ENCODE data around the gene TESK1.
A peak's percentile ranks its signal among the peaks of the same experiment; 100 is the strongest.
"Not testable (repeated sequence)": the region's sequence is repeated elsewhere in the genome, so short reads cannot be mapped to it uniquely, and the experiment has no call there.

Gene TESK1

GRCh38 chr9:35612843-35613242 is 7.8 kb downstream of the TESK1 start:
- DNase-seq (ENCODE audit: low read depth in 1 of 2, low spot score in 1 of 2), result no peak

DNA sequence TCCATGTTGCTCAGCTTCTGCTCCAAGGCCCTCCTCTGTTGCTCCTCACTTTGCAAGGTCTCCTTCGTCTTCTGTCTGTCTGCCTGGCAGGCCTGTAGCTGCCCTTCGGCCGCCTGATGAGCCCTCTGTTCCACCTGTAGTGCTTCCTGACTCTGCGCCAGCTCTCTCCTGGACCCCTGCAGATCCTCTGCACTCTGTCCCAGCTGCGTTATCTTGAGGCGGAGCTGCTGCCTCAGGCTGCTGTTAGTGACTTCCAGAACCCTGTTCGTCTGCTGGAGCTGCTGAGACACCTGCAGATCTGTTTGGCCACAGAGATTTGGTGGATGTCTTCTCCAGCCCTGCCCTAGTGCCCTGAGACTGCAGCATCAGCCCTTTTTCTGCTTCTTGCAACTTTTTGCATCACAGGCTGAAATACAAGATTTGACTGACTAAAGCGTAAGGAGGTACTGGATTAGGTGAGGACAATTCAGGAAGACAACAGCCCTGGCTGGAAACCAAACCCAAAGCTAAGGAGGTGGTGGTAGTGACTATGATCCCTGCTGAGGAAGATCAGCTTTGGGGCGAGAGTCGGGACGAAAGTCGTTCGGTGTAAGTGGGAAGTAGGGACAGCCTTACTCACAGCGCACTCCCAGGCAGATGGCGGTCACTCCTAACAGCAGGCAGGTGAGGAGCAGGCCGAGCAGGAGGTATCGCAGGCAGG is 11.1 kb downstream of the TESK1 start:
- no peak for DNase-seq (ENCODE audit: low read depth in 1 of 2, low spot score in 1 of 2)

DNA sequence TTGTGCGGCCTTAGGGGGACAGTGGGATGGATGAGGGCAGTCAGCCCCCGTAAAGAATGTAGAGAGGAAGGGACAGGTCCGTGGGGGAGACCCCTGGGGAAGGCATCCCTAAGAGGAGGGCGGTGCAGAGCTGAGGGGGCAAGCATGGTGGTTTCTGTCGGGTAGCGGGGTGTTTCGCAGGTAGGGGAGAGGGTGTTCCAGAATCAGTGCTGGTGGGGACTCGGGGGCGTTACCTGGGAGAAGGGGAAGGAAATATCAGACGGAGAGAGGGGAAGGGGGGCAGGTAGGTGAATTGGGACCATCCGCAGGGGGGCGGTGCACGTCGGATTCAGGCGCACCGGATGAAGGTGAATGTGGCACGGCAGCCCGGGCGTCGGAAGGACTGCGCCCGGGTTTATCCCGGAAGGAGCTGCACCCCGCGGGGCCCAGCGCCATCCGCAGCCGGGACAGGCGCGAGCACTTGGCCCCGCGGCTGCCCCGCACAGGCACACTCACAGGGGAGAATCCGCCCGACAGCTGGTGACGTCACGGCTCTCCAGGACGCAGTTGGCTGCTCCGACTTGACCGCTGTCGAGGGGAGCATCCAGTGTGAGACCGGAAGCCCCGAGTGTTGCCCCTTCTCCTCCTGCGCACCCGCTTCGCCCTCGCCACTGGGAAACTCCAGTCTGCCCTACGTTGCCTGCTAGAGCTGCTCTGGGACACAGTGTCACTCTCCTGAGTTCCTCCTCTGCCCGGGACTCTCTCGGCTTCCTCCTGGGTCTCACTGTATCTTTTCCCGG is 11.8 kb downstream of the TESK1 start:
- DNase-seq (ENCODE audit: low read depth in 1 of 2, low spot score in 1 of 2), result peak; percentile 45 to 52

DNA sequence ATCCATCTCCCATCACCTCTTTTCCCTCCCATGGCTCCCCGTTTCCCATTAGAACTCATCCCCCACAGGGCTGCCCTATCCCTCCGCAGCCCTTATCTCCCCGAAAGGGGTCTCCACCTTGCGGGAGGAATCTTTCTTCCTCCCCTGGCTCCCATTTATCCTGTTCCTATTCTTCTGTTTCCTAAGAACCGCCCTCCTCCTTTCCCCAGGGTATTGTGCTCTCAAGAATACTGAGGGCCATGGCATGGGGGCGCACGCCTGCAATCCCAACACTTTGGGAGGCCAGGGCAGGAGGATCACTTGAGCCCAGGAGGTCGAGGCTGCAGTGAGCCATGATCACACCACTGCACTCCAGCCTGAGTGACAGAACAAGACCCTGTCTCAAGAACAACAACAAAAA is 12.5 kb downstream of the TESK1 start:
- DNase-seq (ENCODE audit: low read depth in 1 of 2, low spot score in 1 of 2), result no peak

- DNase-seq (ENCODE audit: low read depth in 1 of 2, low spot score in 1 of 2), result no peak
Observed at GRCh38 chr9:35618325-35618727, 13.3 kb downstream of the TESK1 start, which contains the start of gene CD72. Gene CD72 (minus strand): TSS chr9:35618413. CDS start chr9:35618303, 110 bp downstream.

DNA sequence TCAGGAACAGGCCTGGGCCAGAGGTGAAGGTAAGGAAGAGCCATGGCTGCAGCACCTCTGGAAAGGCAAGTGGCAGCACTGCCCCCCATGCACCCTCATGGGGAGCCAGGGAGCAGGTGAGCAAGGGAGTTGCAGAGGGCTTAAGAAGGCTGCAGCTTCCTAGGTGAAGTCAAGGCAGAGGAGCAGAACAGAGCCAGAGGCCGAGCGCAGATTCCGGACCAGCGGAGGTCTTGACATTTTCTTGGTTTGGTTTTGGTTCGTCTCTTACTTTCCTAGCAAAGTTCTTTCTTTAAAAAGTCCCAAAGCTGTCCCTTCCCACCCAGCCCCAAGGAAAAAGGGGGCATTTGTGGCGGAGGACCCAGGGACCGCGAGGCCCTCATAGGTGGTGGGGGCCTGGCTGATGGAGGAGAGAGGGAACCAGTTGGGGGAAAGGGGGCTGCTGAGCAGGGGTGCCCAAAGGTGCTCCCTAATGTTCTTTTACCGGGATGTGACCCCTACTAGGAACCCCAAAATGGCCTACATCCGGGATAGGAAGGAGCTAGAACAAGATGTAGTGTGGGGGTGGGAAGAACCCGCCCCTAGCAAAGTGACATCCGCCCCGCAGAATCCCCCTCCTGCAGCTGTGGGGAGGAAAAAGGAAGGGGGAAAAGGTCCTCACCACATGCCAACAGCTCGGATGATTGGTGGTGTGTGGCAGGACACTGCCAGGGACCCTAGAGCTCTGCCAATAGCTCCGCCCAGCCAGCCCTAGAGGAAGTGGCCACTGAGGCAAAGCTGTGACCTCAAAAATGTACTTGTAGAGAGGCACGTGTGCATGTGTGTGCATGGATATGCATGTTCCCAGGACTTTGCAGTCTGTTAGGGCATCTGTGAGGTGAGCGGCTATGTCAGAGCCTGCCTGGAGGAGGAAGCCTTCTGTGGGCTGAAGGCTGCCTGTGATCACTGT is 14.1 kb downstream of the TESK1 start:
- no peak for DNase-seq (ENCODE audit: low read depth in 1 of 2, low spot score in 1 of 2)

- DNase-seq (ENCODE audit: low read depth in 1 of 2, low spot score in 1 of 2), result no peak
Observed at GRCh38 chr9:35619800-35620158, 14.7 kb downstream of the TESK1 start.

GRCh38 chr9:35627575-35627974 is 22.5 kb downstream of the TESK1 start:
- no peak for DNase-seq (ENCODE audit: low read depth in 1 of 2, low spot score in 1 of 2)

GRCh38 chr9:35628389-35628991 is 23.4 kb downstream of the TESK1 start:
- DNase-seq (ENCODE audit: low read depth in 1 of 2, low spot score in 1 of 2), result no peak

DNA sequence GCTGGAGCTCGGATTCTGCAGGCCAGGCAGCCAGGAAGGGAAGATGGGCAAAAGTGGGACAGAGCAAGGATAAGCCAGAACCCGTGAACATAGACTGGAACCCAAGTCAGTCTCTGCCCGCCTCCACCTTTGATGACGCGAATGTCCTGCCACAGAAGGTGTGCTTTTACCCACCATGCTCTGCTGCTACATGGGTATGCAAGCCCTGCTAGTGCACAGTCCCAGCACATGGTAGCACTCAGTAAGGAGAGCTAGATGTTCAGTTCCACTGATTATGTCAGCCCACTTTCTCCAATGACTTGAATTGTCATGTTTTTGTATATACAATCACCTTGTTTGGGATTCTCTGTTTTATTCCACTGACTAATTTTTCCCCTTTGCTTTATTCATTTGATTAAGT is 24.5 kb downstream of the TESK1 start:
- DNase-seq (ENCODE audit: low read depth in 1 of 2, low spot score in 1 of 2), result no peak

GRCh38 chr9:35635730-35636129 is 30.7 kb downstream of the TESK1 start:
- DNase-seq (ENCODE audit: low read depth in 1 of 2, low spot score in 1 of 2), result no peak

- no peak for DNase-seq (ENCODE audit: low read depth in 1 of 2, low spot score in 1 of 2)
Observed at GRCh38 chr9:35636135-35636876, 31.2 kb downstream of the TESK1 start.

- not testable (repeated sequence) for DNase-seq (ENCODE audit: low read depth in 1 of 2, low spot score in 1 of 2)
Observed at GRCh38 chr9:35636877-35637246, 31.8 kb downstream of the TESK1 start.

DNA sequence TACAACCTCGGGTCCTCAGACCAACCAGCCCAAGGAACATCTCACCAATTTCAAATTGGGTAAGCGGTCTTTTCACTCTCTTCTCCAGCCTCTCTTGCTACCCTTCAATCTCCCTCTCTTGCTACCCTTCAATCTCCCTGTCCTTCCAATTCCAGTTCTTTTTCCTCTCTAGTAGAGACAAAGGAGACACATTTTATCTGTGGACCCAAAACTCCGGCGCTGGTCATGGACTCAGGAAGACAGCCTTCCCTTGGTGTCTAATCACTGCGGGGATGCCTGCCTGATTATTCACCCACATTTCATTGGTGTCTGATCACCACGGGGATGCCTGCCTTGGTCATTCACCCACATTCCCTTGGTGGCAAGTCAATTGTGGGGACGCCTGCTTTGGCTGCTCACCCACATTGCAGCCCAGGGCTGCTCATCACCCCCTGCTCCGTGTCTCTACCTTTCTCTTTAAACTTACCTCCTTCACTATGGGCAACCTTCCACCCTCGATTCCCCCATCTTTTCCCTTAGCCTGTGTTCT is 32.4 kb downstream of the TESK1 start:
- not testable (repeated sequence) for DNase-seq (ENCODE audit: low read depth in 1 of 2, low spot score in 1 of 2)

DNA sequence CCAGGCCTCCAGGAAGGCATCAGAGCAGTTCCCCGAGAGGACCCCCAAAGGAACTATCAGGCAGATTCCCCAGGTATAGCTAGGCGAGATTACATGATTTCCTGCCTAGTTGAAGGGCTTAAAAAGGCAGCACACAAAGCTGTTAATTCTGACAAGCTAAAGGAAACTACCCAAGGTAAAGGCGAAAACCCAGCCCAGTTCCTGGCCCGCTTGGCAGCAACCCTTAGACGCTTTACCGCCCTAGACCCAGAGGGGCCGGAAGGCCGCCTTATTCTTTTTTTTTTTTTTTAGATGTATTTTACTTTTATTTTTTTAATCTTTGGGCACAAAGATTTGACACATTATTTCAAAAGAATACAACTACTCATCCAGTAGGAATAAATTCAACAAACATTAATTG is 33.7 kb downstream of the TESK1 start:
- DNase-seq (ENCODE audit: low read depth in 1 of 2, low spot score in 1 of 2), result not testable (repeated sequence)

GRCh38 chr9:35639225-35639624 is 34.2 kb downstream of the TESK1 start:
- not testable (repeated sequence) for DNase-seq (ENCODE audit: low read depth in 1 of 2, low spot score in 1 of 2)

- DNase-seq (ENCODE audit: low read depth in 1 of 2, low spot score in 1 of 2), result no peak
Observed at GRCh38 chr9:35639631-35640030, 34.6 kb downstream of the TESK1 start.

DNA sequence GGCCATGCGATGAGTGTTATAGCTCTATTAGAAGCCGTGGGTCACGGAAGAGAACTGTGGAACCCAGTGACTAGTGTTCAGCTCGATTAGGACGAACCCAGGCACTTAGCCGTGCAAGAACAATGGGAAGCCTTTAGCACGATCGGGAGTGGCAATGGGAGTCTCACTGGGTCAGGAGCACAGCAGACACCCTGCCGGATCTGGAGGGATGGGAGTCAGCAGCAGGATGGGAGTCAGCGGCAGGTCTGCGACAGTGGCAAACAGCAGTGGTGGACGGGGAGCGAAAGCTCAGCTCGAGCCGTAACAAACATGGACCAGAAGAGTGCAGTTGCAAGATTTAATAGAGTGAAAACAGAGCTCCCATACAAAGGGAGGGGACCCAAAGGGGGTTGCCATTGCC is 35.4 kb downstream of the TESK1 start:
- not testable (repeated sequence) for DNase-seq (ENCODE audit: low read depth in 1 of 2, low spot score in 1 of 2)

DNA sequence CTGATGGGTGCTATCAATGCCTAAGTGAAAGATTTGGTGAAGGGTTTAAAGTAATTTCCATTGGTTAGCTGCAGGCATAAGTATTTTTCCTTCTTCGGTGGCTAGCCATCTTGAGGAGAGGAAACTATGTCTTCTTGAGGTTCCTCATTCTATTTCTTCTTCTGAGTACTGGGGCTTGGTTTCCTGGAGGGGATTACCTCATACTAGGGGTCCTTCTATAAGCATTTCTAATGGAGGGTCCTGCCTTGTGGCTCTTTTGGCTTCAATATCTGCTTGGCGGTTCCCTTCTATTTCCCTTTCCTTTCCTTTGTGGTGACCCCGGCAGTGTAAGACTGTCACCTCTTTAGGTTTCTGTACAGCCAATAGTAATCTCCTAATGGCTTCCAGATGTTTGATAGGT is 36.4 kb downstream of the TESK1 start:
- not testable (repeated sequence) for DNase-seq (ENCODE audit: low read depth in 1 of 2, low spot score in 1 of 2)

- no peak for DNase-seq (ENCODE audit: low read depth in 1 of 2, low spot score in 1 of 2)
Observed at GRCh38 chr9:35643046-35643445, 38.0 kb downstream of the TESK1 start.
